K562 (cell line): Measurements from ENCODE around the gene MARCHF5. TPM values are rescaled to one million over a fixed set of nuclear protein-coding genes. Genes with fewer than 3 reads are reported as not detected.

Source experiments
- ATF6 ChIP-seq: sonication (generic); formaldehyde crosslinking; IDR thresholded peaks from 2 replicates; pipeline ENCODE4 v1.4.0; 2020; ENCODE audit warnings: mild to moderate bottlenecking, missing genetic modification reagents
- C11orf30 ChIP-seq: fragments of 450-650 bp; IDR thresholded peaks from 2 replicates; pipeline ENCODE4 v1.6.1; 2016; ENCODE audit warnings: low read depth, mild to moderate bottlenecking
- CBFA2T3 ChIP-seq: fragments of 450-650 bp; IDR thresholded peaks from 2 replicates; pipeline ENCODE4 v1.6.1; 2017
- CHD4 ChIP-seq: fragments of 200-600 bp; sonication (generic); IDR thresholded peaks from 3 replicates; pipeline ENCODE4 v1.6.1; 2012; ENCODE audit warnings: low read depth, mild to moderate bottlenecking, mixed read lengths, low read length, inconsistent platforms; ENCODE audit not compliant: insufficient read depth, insufficient replicate concordance, poor library complexity, severe bottlenecking
- CREB5 ChIP-seq: fragments of 250-450 bp; sonication (Bioruptor Pico); IDR thresholded peaks from 2 replicates; pipeline ENCODE4 v1.5.0; 2020; ENCODE audit warnings: mild to moderate bottlenecking
- CTCFL ChIP-seq: IDR thresholded peaks from 2 replicates; pipeline ENCODE4 v1.6.1; 2011; ENCODE audit warnings: borderline replicate concordance, low read depth, mild to moderate bottlenecking, moderate library complexity, low read length; ENCODE audit not compliant: insufficient read depth, poor library complexity, severe bottlenecking
- E2F6 ChIP-seq, 2 experiments: IDR thresholded peaks; 2 replicates each; pipeline ENCODE4 v1.6.1; 2011; ENCODE audit warnings: borderline replicate concordance in 1 of 2, control low read depth in 1 of 2, low read depth in 1 of 2, low read length in 1 of 2, mild to moderate bottlenecking in 1 of 2, mixed read lengths in 1 of 2, moderate library complexity in 1 of 2; ENCODE audit not compliant: insufficient read depth in 1 of 2, insufficient read length in 1 of 2, poor library complexity in 1 of 2, severe bottlenecking in 1 of 2; ENCODE audit errors: extremely low read depth in 1 of 2
- ESRRA ChIP-seq: fragments of 450-650 bp; IDR thresholded peaks from 2 replicates; pipeline ENCODE4 v1.6.1; 2014; ENCODE audit warnings: low read depth, mild to moderate bottlenecking, moderate library complexity, borderline replicate concordance
- FOXP4 ChIP-seq: sonication (generic); formaldehyde crosslinking; IDR thresholded peaks from 2 replicates; pipeline ENCODE4 v1.8.0; 2022; ENCODE audit warnings: mild to moderate bottlenecking, missing genetic modification reagents, borderline replicate concordance
- KLF10 ChIP-seq: fragments of 250-450 bp; sonication (Bioruptor Pico); IDR thresholded peaks from 2 replicates; pipeline ENCODE4 v1.6.1; 2021; ENCODE audit warnings: matching md5 sums
- PRMT5 ChIP-seq: sonication (generic); formaldehyde crosslinking; IDR thresholded peaks from 2 replicates; pipeline ENCODE4 v1.5.0; 2020; ENCODE audit warnings: missing genetic modification reagents
- PURB ChIP-seq: sonication (generic); formaldehyde crosslinking; IDR thresholded peaks from 2 replicates; pipeline ENCODE4 v1.9.0; 2021; ENCODE audit warnings: low read depth, mild to moderate bottlenecking, missing genetic modification reagents
- RBM22 ChIP-seq: fragments of 200-400 bp; formaldehyde crosslinking; IDR thresholded peaks from 2 replicates; pipeline ENCODE4 v1.6.1; 2018; ENCODE audit warnings: low read length, low read depth; ENCODE audit not compliant: poor library complexity, severe bottlenecking
- TCF7L2 ChIP-seq: fragments of 150-350 bp; IDR thresholded peaks from 2 replicates; pipeline ENCODE4 v1.6.1; 2016; ENCODE audit warnings: low read depth, mild to moderate bottlenecking, low read length, moderate library complexity
- ZNF239 ChIP-seq: fragments of 250-450 bp; sonication (Bioruptor Pico); IDR thresholded peaks from 2 replicates; pipeline ENCODE4 v1.4.0; 2020; ENCODE audit warnings: mild to moderate bottlenecking
- ZNF75A ChIP-seq: fragments of 450-650 bp; formaldehyde crosslinking; IDR thresholded peaks from 2 replicates; pipeline ENCODE4 v1.4.0; 2020; ENCODE audit warnings: mild to moderate bottlenecking
- ZNF780A ChIP-seq: fragments of 250-450 bp; sonication (Bioruptor Pico); IDR thresholded peaks from 2 replicates; pipeline ENCODE4 v1.5.0; 2021; ENCODE audit warnings: mild to moderate bottlenecking
- ZNF785 ChIP-seq: fragments of 250-450 bp; sonication (Bioruptor Pico); IDR thresholded peaks from 2 replicates; pipeline ENCODE4 v1.4.0; 2020; ENCODE audit warnings: mild to moderate bottlenecking
- polyA plus RNA-seq, 8 experiments: library from polyadenylated mRNA; depleted of rRNA in 4 of 8; stranded (reverse) in 5 of 8; unstranded in 3 of 8; fragments of >200 nt; fragmentation: Nextera tagmentation in 2 of 8; fragmentation: Illumina TruSeq in 1 of 8; extraction: Ambion mirVana in 2 of 8; extraction: Trizol in 1 of 8; gene quantifications; 2 replicates each; pipeline versions ENCODE4 v1.2.1 to v1.2.3, GENCODE V29; 2011 to 2014; ENCODE audit warnings: inconsistent platforms in 1 of 8, missing spikeins in 1 of 8
- total RNA-seq, 7 experiments: library from RNA; depleted of rRNA in 6 of 7; stranded (reverse); fragments of >200 nt in 6 of 7; fragmentation: Illumina TruSeq in 2 of 7; extraction: Trizol in 2 of 7; gene quantifications; 2 replicates each; pipeline versions ENCODE4 v1.2.1 to v1.2.3, GENCODE V29; 2011 to 2021; ENCODE audit warnings: low replicate concordance in 1 of 7

The MARCHF5 gene
- total and polyA plus RNA-seq, 9 of the 15 experiments (the other 6 are each of a cell fraction or from before 2014, with no cell fraction given): 3.4 to 27.2 (median 11.5) TPM

GRCh38 chr10:92290837-92291615, at the start of gene MARCHF5, which contains the start of gene CPEB3 (continued):
- TF ChIP-seq E2F6 (IDR thresholded peaks at IDR 0.05; ENCODE audit: borderline replicate concordance in 1 of 2, extremely low read depth in 1 of 2, insufficient read depth in 1 of 2, insufficient read length in 1 of 2, low read depth in 1 of 2, low read length in 1 of 2, poor library complexity in 1 of 2, severe bottlenecking in 1 of 2) (peak; percentile 16 to 28), KLF10 (CRISPR knock-in tag) (no peak), PURB (CRISPR knock-in tag) (no peak), ZNF785 (CRISPR knock-in tag) (no peak), ESRRA (0 out of 2 replicates have a peak, but pooled peaks have one; percentile 33), ZNF239 (CRISPR knock-in tag) (no peak), ZNF780A (CRISPR knock-in tag) (no peak), CBFA2T3 (no peak), ZNF75A (CRISPR knock-in tag) (no peak), FOXP4 (CRISPR knock-in tag) (no peak), C11orf30 (no peak), PRMT5 (CRISPR knock-in tag) (peak; percentile 43; the same call in 1 of the 2 replicates), ATF6 (CRISPR knock-in tag) (no peak), CREB5 (CRISPR knock-in tag) (no peak), CTCFL (no peak), TCF7L2 (no peak), RBM22 (no peak), CHD4 (no peak)
